IPS DF 4.7 (cell line): Measurements from ENCODE around the gene LCE1A.

Experiments used
- DNase-seq: peaks from one replicate; pipeline ENCODE4 v3.0.0-alpha.2; 2013; ENCODE audit warnings: low spot score; ENCODE audit errors: extremely low read depth

The LCE1A gene

GRCh38 chr1:152827173-152827572 lies at the start of gene LCE1A:
LCE1A (plus strand) TSS chr1:152827473; CDS start chr1:152827473, 0 bp downstream.
- no peak for DNase-seq

DNA sequence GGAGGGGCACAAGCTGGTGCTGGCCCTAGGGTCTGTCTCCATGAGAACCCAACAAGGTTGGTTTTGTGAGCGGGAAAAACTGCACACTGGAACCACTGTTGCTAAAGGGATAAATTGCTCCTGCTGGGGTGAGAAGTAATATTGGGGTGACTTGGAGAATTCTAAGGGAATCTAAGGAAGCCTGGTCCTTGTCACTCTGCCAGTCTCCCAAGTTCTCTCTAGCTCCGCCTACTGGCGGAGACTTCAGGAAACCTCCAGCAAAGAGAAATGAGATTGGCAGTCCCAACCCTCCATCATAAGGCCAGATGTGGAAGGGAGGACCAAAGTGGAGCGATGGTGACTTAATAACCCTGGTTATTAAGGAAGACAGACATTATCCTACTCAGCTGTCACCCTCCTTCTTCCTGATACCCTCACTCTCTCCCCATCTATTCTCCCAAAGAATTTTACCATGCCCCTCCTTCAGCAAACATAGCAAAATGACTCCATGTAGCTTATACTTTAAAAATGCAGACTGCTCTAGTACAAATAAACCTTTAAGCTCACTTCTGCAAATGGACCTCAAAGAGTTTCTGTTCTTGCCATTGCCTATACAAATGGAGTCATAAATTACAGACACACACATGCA lies 49.6 kb upstream of the LCE1A start:
- no peak for DNase-seq

- DNase-seq: no peak
Measured at GRCh38 chr1:152783095-152783494, 44.2 kb upstream of the LCE1A start.

GRCh38 chr1:152786077-152786476 lies 41.2 kb upstream of the LCE1A start, which contains the start of gene LCE1E:
LCE1E (plus strand) TSS chr1:152786257; CDS start chr1:152787300, 1,043 bp downstream.
- no peak for DNase-seq

- no peak for DNase-seq
Measured at GRCh38 chr1:152795686-152796085, 31.6 kb upstream of the LCE1A start.

DNA sequence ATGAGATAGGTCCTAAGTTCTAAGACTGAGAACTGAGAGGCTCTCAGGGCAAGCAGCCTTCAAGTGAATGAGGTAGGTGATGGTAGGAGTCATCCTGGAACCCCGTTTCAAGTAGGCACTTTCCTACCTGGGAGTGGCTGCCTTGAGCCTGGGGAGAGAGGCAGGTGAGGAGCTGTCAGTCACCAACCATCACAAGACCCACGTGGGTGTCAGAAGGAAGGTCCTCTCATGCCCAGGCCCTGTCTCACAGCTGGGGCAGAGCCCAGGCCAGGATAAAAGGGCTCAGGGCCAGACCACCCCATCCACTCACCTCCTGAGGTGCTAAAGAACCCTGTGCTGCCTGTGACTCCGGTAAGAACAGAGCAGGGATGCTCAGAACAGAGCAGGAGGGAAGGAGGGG lies 30.9 kb upstream of the LCE1A start, which contains the start of gene LCE1D:
Gene LCE1D (plus strand): TSS at position 301 of the 400 bp plus-strand sequence. CDS start 1,074 bp downstream, outside the sequence.
- DNase-seq: no peak

DNA sequence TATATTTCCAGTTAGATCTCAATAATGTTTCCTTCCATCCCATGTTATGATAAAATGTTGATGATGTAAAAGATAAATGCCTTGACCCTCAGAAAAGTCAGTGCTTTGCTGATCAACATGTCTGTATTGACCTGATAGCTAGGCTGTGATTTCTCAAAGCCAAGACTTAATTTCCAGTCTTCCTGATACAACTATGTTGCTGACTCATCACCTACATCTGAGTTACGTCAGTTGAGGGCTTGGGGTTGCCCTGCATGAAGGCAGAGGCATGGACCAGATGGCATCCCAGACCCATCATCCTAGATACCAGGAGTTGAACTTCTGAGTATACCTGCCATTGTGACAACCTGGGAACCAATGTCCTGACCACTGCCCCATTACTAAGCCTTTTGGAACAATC lies 25.9 kb upstream of the LCE1A start:
- DNase-seq: no peak

GRCh38 chr1:152806576-152806975 lies 20.7 kb upstream of the LCE1A start, which contains the start of gene LCE1C:
LCE1C (minus strand) TSS chr1:152806651; CDS start chr1:152805478, 1,173 bp downstream.
- no peak for DNase-seq

DNA sequence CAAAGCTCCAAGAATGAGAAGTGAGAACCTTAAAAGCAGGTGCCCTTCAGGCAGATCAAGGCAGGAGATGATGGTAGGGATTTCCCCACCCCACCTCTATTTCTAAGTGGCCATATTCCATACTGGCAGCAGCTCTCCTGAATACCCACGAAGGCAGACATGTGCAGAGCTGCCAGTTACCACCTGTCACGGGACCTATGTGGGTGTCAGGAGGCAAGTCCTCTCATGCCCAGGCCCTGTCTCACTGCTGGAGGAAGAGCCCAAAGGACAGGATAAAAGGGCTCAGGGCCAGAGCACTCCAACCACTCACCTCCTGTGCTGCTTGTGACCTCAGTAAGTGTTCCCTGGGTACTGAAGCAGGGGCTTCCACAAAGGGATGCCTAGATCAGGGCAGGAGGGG lies 16.2 kb upstream of the LCE1A start:
- DNase-seq: no peak

DNA sequence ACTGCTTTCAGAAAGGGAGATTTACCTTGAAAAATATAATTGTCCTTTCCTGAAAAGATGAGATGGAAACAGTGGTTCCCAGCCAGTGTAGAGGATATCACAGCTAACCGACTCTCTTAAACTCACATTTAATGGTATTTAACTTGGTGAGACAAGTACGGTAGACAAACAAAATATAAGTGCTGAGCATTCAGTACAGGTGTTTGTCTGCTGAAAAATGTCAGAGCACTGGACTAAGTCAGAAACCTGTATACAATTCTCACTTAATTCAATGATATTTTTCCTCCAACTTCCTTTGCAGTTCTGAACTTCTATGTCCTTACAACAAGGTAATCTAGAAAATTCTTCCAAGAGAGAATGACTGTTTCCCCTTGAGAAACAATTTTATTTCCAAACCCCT lies 15.6 kb upstream of the LCE1A start, which contains the start of gene LCE1B:
Gene LCE1B (plus strand): TSS at position 301 of the 400 bp plus-strand sequence. CDS start 476 bp downstream, outside the sequence.
- DNase-seq: no peak

DNA sequence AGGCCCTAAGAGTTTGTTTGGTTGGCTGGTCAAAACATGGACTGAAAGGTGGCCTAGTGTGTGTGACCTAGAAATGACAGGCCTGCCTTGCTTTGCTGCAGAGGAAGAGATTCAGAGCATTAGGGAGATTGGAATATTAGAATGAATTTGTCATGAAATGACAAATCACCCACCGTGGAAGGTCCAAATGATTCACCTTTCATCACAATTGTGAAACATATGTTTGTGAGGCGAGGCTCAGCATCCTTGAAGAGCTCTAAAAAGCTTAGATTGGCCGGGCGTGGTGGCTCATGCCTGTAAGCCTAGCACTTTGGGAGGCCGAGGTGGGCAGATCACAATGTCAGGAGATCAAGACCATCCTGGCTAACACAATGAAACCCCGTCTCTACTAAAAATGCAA lies 10.0 kb upstream of the LCE1A start:
- DNase-seq: no peak

DNA sequence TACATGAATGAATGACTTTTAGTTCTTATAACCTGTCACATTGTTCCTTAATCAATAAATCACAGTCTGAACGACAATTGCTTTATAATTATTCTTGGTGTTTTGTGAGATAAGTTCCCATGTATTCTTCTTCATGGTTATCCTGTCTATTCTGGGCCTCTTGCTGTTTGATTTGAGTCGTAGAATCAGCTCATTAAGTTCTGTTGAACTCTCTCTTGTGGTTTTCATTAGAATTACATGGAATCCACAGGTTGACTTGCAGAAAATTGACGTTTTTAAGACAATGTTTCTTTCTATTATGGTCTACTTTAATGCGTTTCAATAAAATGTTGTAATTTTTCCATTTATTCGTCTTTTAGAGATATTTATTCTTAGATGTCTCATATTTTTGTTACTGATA lies 4.0 kb upstream of the LCE1A start:
- DNase-seq: no peak

- DNase-seq: no peak
Measured at GRCh38 chr1:152824964-152825363, 2.3 kb upstream of the LCE1A start.

DNA sequence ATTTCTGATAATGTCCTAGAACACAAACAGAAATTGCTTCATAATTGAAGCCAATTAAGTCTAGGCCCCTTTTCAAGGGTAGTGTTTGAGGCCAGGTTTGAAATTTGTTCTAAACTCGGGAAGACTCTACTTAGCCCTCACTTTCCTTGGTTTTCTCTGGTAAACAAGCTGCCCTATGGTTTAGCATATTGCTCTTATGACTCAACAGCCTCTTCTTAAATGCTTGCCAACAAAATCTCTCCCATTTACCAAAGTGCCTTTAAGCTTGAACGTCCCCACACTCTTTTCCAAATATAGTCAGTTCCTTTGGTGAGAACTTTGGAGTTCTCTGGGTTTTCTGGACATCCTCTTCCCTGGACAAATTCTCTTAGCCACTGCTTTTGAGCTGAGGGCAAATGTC lies 9.6 kb downstream of the LCE1A start:
- DNase-seq: no peak

DNA sequence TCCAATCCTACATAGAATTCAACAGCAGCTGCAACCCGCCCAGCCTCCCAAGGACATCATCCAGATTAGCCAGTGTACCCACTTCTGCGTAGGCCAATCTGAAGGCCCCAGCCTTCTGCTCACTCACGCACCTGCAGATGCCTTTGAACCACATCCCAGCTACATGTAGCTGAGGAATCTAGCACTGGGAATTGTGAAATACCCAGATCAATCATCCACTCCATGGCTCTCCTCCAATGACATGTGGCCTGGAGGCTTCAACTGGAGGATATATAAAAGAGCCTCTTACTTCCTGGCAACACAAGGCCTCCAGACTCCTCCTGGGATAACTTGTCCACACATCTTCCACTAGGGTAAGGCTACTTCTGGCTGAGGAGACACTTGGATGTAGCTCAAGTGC lies 15.3 kb downstream of the LCE1A start, which contains the start of gene LCE6A:
Gene LCE6A (plus strand): TSS at position 301 of the 400 bp plus-strand sequence. CDS start 665 bp downstream, outside the sequence.
- DNase-seq: no peak

- DNase-seq: no peak
Measured at GRCh38 chr1:152855661-152856060, 28.4 kb downstream of the LCE1A start.

GRCh38 chr1:152858062-152858461 lies 30.8 kb downstream of the LCE1A start:
- no peak for DNase-seq

- no peak for DNase-seq
Measured at GRCh38 chr1:152859696-152860095, 32.4 kb downstream of the LCE1A start, which contains the start of gene LCE7A. LCE7A (plus strand) TSS chr1:152859996; CDS start chr1:152860698, 702 bp downstream.

- DNase-seq: no peak
Measured at GRCh38 chr1:152860129-152860528, 32.9 kb downstream of the LCE1A start.

DNA sequence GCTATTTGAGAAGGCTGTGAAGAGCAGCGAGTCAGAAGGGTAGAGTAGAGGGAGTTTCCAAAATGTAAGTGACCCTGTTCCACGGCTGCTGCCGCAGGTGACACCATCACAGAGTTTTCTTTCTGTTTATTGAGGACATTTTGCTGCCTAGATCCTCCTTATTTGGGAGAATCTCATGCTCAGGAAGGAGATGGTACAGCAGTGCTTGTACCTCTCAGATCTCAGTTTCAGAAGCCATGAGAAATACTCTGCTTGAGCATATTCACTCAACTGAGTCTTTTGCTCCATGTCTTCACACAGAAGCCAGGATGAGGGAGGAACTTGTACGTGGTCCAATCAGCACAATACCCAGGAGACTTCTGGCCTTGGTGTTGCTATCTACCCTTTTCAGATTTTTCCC lies 34.1 kb downstream of the LCE1A start:
- no peak for DNase-seq

DNA sequence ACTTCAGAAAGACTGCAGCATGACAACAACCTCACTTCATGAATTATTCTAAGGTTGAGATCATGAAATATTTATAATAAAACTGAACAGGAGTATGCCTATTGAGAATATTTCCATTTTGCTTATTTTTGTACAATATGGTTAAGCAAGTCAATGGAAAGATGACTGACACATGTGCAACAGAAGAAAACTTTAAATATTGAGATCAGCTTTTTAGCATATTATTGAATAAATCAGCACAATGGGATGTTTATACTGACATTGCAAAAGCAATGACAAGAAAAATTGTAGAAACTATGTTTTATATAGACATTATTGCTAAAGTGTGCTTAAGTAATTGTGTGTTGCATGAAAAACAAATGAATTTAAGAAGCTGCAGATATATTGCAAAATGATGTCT lies 37.2 kb downstream of the LCE1A start:
- DNase-seq: no peak

DNA sequence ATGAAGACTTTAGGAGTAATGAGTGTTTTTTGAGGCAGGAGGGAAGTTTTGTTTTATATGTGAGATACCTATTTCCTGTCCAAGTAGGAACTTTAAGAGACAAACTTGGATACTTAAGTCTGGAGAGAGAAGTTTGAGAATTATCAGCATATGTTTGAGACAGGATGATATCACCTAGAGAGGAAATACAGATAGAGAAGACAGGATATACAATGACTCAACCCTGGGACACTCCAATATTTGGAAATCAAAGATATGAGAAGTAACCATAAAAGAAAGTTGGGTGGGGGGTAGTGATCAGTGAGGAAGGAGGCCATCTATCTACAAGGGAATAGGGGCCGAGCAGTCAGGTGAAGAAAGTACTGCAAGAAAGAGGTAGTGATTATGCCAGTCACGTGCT lies 39.0 kb downstream of the LCE1A start:
- DNase-seq: no peak

DNA sequence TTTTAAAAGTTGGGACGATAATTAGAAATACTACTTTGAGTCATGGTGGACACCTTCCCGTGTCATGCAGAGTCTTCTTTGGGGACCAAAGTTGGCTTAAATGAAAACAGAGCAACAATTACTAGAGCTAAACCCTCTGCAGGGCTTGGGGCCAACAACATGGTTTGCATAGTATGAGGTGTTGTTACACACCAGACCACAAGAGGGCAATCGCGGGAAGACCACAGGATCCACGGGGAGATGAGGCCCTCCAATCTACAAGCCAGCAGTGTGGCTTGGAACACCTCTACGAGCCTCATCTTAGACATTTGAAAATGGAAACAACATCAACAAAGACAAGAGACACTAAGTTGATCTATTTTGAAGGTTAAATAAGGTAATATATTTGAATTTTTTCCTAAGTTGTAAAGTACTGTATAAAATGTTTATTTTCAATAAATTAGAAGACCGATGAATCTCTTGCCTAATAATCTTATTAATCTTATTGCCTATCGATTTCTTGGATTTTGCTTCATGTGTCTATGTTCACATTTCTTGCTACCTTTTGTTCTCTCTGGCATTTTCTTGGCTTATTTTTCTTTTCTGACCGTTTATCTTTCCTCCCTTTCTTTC lies 42.6 kb downstream of the LCE1A start:
- no peak for DNase-seq
